ENCODE data around the gene MRPS14. TPM values are rescaled to one million over a fixed set of nuclear protein-coding genes. Genes with fewer than 3 reads are reported as not detected.

The MRPS14 gene
- total and polyA plus RNA-seq, 9 of the 15 experiments (the other 6 are each of a cell fraction or from before 2014, with no cell fraction given) = 38.1 to 231 (median 54.9) TPM

DNA sequence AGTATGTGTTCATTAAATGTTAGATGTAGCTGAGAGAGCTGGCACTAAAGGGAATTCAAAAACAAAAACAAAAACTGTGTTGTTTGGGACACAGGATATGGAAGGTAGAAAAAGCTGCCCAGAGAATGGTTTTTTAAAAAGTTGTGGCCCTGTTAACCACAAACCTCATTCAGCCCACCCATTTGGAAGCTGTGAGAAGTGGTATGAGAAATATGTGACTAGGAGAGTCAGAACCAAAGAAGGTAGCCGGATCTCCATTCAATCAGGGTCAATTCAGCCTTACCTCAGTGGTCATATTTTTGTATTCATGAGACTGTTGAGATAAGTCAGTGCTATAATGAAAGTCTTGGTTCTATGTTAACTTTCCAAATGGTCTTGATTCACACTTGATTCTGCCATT, 53.2 kb downstream of the MRPS14 start:
- FAIRE-seq (no peak), ATAC-seq (no peak), DNase-seq (ENCODE audit: extremely low read depth in 1 of 4, low spot score in 3 of 4) (no peak)
- H2AFZ ChIP-seq (ENCODE audit: low read depth, low read length) = no peak overlapping the region
- ChIA-PET CTCF (ENCODE audit: low intra/inter-chr PET ratio) (no interaction called here), POLR2A (interaction anchor here (0.7 to 1.7 kb wide), 3 partner anchors 16 to 24 kb away, joined by 3 to 5 read pairs (median 4); no protein-coding TSS in a partner anchor)
- no peak overlapping the region for H3K27ac ChIP-seq (ENCODE audit: extremely low read depth, low read depth, low read length)
- in situ Hi-C loops (cut with MboI) = no loop called here
- peaks cover 13% of the 10 kb centered on the region for H3K36me3 ChIP-seq (ENCODE audit: control insufficient read depth, insufficient read depth, low read length)
- no peak overlapping the region for H3K4me3 ChIP-seq
- H3K9me3 ChIP-seq (replicated peaks; ENCODE audit: control insufficient read depth, insufficient read depth, low read depth, low read length) = no peaks in the 10 kb centered on the region
- no peak overlapping the region for H3K4me2 ChIP-seq (ENCODE audit: insufficient read depth, low read length)
- H3K27me3 ChIP-seq (ENCODE audit: control insufficient read depth in 2 of 2, insufficient read depth in 2 of 2, low read length in 2 of 2) = no peaks in the 10 kb centered on the region
- intact Hi-C loops (cut with micrococcal nuclease) = no loop called here
- no peak overlapping the region for H3K9ac ChIP-seq (ENCODE audit: insufficient read depth in 1 of 2, low read depth in 2 of 2, low read length in 2 of 2)
- no peaks in the 10 kb centered on the region for H4K20me1 ChIP-seq (replicated peaks; ENCODE audit: control insufficient read depth, insufficient read depth, low read length)
- BruUV-seq (replicated peaks) = no TSS peak
- peaks cover 3 to 48% of the 10 kb centered on the region in 2 experiments; a peak in 4 of 5 replicates for H3K4me1 ChIP-seq (replicated peaks in 1 of 2; ENCODE audit: control insufficient read depth in 2 of 2, insufficient read depth in 2 of 2, low read length in 2 of 2)
- WGBS (ENCODE audit: insufficient coverage, low coverage, missing lambda C conversion rate) = 94% methylated on average over 1 of the region's 1 CpG
- no peaks in the 10 kb centered on the region for H3K9me1 ChIP-seq (ENCODE audit: control insufficient read depth, insufficient read depth, low read length)
- H3K79me2 ChIP-seq (ENCODE audit: control insufficient read depth, insufficient read depth, low read length) = peaks cover 4% of the 10 kb centered on the region; the same call in 1 of the 3 replicates
- TF ChIP-seq JUND (IDR thresholded peaks at IDR 0.05; ENCODE audit: borderline replicate concordance, low read depth, low read length) = no peak
- no peak for TF ChIP-seq JUND (tag; IDR thresholded peaks at IDR 0.05; ENCODE audit: borderline replicate concordance, low read depth, low read length)
- TF ChIP-seq ZFP30 (CRISPR knock-in tag; IDR thresholded peaks at IDR 0.05; ENCODE audit: borderline replicate concordance) = no peak
- TF ChIP-seq ZNF584 (CRISPR knock-in tag; IDR thresholded peaks at IDR 0.05; ENCODE audit: low read depth) = no peak
- TF ChIP-seq HSF4 (CRISPR knock-in tag; IDR thresholded peaks at IDR 0.05; ENCODE audit: borderline replicate concordance) = no peak
- TF ChIP-seq, protein P1, sequence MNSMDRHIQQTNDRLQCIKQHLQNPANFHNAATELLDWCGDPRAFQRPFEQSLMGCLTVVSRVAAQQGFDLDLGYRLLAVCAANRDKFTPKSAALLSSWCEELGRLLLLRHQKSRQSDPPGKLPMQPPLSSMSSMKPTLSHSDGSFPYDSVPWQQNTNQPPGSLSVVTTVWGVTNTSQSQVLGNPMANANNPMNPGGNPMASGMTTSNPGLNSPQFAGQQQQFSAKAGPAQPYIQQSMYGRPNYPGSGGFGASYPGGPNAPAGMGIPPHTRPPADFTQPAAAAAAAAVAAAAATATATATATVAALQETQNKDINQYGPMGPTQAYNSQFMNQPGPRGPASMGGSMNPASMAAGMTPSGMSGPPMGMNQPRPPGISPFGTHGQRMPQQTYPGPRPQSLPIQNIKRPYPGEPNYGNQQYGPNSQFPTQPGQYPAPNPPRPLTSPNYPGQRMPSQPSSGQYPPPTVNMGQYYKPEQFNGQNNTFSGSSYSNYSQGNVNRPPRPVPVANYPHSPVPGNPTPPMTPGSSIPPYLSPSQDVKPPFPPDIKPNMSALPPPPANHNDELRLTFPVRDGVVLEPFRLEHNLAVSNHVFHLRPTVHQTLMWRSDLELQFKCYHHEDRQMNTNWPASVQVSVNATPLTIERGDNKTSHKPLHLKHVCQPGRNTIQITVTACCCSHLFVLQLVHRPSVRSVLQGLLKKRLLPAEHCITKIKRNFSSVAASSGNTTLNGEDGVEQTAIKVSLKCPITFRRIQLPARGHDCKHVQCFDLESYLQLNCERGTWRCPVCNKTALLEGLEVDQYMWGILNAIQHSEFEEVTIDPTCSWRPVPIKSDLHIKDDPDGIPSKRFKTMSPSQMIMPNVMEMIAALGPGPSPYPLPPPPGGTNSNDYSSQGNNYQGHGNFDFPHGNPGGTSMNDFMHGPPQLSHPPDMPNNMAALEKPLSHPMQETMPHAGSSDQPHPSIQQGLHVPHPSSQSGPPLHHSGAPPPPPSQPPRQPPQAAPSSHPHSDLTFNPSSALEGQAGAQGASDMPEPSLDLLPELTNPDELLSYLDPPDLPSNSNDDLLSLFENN (IDR thresholded peaks at IDR 0.05; ENCODE audit: low read depth in 2 of 2, low read length in 2 of 2) = no peak
- no peak for TF ChIP-seq ETS2 (tag; IDR thresholded peaks at IDR 0.05; ENCODE audit: borderline replicate concordance, poor library complexity, severe bottlenecking)

Data from K562 (cell line).